ENCODE results near the gene TMPRSS5.
"Not testable (repeated sequence)": the region's sequence is repeated elsewhere in the genome, so short reads cannot be mapped to it uniquely, and the experiment has no call there.

The TMPRSS5 gene

DNA sequence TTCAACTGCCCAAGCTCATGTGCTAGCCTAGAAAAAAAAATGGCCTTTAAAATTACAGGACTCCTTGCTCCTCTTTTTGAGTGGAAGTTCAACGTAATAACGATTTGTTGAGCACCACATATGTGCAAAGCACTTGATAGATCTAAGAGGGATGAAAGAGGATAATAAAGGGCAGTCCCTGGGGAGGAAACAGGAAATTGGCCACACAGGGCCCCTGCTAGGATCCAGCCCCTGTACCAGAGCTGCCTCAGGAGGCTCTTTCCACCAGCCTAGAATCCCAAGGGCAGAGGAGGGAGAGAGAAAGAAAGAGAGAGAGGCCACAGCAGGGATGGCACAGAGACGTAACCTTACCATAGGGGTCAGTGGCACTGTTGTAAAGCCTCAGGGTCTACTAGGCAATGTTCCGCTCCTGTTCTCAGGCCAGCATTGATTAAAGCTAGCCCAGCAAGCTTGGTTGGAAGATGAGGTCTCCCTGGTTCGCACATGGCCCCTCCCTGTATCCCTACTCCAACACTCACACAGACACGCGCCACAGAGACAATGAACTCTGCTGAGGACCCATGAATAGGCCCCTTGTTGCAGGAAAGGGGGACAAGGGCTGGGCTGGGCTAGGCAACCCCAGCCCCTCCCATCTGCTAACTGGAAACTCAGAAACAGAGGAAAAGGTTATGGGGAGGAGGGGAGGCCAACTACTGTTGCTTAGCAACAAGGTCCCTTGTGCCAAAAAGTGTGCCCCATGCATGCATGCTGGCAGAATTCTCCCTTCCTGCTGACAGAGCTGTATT, at the start of gene TMPRSS5:
Gene TMPRSS5 (minus strand): TSS at position 438 of the 785 bp plus-strand sequence. CDS start 84 bp downstream, at position 354.
- peak in 12 of 14 donors; percentile 58 to 93 (median 82) for DNase-seq

DNA sequence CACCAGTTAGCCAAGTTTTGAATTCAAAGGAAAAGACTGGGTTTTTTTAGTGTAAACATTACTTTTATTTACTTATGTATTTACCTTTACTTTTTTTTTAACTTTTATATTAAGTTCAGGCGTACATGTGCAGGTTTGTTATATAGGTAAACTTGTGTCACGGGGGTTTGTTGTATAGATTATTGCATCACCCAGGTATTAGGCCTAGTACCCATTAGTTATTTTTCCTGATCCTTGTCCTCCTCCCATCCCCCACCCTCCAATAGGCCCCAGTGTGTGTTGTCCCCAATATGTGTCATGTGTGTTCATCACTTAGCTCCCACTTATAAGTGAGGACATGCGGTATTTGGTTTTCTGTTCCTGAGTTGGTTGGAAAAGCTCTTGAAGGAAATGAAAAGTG, 46.8 kb upstream of the TMPRSS5 start:
- no peak for DNase-seq

DNA sequence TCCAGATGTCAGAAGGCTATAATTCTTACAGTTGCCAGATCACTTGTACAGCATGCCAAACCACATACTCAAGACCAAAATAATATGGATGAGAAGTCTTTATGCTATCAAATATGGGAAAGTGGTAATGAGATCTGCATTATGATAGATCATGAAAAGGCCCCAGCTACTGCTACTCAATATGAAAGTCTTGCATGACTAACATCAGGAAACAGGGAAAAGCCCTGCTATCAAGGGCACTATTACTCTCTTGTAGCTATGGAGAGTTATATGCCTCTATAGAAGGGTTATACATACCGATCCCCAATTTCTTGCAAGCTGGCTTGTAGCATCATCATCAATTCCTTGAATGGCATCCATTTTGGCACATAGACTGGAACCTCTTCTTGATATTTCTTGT, 30.2 kb upstream of the TMPRSS5 start:
- no peak for DNase-seq

DNA sequence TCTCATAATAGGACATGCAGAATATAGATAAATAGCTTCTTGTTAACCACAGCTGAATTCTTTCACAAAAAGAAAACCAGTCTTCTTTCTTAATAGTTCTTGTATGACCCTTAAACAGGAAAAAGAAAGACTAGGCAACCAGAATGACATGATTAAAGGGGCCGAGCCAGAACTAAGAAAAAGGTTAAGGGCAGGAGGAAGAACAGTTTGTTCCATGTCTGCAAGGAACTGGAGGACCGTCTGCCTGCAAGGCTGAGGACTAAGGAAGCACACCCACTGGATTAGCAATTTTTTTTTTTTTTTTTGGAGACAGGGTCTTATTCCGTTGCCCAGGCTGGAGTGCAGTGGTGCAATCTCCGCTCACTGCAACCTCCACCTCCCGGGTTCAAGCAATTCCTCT, 26.0 kb upstream of the TMPRSS5 start:
- DNase-seq: no peak

DNA sequence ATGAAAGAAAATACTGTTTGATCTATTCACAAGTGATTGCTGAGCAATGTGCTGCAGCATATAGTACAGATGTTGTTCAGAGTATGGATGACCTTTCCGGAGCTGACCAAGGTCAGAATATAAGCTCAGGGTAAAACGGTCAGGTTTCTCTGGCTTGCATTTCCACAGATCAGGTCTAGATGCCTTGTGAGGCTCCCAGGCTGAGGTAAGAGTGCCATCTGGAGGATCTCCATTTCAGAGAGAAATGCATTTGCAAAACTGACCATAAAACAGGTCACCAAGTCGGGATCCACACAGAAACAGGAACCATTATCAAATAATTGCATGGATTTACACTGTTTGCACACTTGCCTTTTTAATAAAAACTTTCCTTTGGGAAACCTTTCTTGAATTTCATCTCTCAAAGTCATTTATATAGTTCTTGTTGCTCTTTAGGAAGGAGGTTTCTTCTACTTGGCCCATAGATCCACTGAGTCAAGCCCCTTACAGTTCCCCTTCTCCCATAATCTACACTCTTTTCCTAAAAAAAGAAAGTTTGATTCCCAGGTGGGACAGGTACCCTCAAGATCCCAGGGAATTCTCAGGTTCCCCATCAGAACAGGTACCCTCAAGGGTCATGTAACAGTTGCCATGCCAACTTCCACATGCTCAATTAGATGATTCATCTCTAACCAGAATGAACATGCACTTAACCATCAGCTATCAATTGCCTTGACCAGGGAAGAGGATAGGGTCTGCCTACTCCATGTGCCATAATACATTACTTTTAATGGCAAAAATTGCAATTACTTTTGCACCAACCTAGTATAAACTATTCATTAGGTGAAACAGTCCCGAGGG, 25.0 kb upstream of the TMPRSS5 start:
- peak in 7 of 14 donors; percentile 10 to 54 (median 16) for DNase-seq

DNA sequence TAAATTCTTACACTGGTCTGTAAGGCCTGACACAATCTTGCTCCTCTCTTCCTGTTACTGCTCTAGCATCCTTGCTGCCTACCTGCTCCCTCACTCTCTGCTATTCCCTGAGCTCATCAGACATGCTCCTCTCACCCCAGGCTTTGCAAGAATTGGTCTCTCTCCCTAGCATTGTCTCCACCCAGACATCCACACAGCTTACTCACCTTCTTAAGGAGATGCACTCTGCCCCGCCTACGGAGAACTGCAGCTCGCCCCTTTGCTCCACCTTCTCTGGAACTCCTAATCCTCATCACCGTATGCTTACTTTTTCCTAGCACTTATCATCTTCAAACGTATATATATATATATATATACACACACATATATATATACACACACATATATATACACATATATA, 23.3 kb upstream of the TMPRSS5 start:
- DNase-seq: no peak

DNA sequence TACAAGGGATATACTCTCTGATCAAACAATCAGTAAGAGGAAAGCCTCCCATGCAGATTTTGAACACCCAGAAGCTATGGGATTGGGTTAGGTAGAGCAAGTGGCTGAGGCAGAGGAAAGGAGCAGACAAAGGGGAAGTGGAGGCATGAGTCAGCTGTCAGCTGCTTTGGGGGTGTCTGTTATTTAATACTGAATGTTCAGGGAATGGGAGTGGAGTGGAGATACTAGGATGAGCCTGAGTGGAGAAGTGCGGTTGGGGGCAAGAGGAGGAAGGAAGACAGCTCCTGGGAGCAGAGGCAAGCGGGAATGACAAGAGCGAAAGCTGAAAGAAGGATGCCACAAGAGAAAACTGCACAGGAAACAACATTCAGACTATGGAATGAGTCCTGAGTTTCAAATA, 22.7 kb upstream of the TMPRSS5 start:
- no peak for DNase-seq

DNA sequence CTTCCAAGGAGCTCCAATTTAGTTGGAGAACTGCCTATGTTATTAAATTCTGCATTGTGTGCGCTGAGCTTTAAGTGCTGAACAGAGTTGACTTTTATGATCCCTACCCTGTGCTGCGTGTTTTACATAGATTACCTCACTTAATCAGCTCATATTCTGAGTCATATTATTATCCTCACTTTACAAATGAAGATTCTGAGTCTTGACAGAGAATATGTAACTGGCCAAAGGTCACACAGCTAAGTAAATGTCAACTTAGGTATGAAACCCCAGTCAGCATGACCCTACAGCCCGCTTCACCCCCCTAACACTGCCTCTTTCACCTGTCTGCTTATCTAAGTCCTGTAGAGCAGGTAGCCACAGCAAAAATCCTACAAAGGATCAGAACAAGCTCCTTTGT, 19.8 kb upstream of the TMPRSS5 start:
- DNase-seq: no peak

DNA sequence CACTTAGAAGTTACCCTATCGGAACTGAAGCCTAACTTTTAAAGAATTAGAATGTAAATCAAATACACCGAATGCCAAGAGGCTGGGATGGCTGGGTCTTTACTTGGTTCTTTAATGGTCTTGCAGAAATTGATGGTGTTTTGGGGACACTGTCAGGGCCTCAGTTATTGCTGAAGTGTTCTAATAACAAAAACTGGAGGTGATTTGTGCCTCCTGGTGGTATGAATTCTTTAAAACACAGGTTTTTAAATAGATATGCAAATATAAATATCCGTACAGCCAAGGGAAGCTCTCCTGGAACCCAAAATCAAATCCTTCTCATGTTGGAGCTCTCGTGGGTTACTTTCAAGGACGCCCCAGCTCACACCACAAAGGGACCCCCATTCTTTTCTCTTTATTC, 19.3 kb upstream of the TMPRSS5 start:
- no peak for DNase-seq

DNA sequence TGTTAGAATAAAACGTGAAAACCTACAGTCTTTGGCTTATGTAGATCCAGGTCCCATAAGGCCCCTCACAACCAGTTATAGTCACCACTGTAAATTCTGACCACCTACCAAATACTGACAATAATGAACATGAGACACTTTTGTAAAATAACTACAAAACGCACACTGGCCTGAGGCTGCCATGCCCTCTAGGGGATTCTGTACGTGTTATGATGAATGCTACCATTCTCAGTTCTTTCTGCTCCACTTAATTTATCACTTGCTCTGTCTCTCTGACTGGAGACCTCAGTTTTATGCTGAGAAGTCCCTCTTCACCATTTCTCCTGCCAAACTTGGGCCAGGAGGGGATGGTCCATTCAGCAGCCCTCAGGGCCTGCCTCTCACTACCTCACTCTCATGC, 18.7 kb upstream of the TMPRSS5 start:
- DNase-seq: no peak

DNA sequence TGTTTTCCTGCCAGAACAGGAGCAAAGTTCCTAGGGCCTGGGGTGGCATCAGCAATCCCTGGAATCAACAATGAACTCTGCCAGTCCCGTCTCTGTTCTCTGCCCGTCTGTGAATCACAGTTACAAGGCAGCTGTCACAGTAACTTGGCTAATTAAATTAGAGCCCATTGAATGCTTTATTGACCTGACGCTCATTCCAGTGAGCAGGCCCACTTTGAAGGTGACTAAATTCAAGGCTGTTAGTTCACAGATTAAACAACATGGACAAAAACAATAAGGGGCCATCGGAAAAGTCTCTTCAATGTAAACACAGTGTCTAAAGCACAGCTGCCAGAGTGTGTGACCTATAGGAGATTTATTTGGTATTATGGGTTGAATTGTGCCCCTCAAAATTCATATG, 17.7 kb upstream of the TMPRSS5 start:
- DNase-seq: peak in 1 of 14 donors; percentile 37

DNA sequence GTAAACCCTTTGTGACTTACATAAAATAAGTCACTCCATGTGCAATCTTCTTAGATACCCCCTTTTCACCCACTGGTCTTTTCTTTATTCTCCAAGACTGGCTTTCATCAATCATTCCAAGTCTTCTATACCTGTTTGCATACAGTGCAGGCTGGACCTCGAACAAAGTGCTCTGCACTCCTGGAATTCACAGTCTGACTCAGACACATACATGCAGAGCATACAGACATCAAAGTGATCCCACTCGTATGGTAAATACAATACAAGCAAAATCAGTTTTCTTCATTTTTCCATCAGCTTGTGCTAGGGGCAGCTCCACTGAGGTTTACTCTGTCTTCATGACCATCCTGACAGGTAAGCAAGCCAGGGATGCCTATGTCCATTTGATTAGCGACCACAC, 16.8 kb upstream of the TMPRSS5 start:
- no peak for DNase-seq

DNA sequence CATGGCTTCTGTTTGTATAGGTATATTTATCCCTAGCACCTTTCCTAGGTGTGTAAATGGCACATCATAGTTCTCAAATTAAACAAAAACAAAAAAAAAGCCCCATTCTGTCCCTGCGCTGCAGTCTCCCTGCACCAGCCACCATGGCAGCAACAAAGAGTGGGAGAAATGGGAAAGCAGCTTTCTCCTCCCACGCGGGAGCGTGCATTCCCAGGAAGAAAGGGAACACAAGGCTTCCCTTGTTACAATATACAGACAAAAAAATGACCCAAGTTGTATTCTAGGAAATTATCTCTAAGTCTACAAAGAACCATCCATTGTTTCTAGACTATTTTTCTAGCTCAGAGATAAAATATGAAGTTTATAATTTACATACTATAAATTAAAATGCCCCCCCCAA, 16.1 kb upstream of the TMPRSS5 start:
- no peak for DNase-seq

DNA sequence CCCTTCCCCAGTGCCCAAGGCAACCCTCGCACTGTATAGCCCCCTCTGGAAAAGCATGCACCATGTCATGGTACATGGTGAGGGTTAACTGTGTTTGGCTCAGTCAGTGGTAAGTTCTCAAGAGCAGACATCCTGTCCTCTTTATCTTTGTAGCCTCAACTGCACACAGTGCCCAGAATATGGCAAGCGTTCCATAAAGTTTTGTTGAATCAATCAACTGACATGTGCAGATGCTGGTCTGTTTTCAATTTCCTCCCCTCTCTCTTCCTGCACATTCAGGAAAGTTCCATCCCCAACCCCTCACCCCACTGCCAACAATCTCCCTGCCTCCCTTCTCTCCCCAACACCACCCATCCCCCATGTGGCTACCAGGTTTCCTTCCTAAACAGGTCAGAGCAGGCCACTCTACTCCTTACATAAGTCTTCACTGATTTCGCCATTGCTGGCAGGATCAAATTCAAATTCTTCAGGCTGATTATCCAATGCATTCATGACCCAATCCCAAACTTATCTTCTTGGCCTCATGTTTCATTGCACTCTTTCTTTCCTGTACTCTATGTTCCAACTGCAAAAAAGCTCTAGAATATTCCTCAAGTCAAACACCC, 15.5 kb upstream of the TMPRSS5 start:
- DNase-seq: no peak

DNA sequence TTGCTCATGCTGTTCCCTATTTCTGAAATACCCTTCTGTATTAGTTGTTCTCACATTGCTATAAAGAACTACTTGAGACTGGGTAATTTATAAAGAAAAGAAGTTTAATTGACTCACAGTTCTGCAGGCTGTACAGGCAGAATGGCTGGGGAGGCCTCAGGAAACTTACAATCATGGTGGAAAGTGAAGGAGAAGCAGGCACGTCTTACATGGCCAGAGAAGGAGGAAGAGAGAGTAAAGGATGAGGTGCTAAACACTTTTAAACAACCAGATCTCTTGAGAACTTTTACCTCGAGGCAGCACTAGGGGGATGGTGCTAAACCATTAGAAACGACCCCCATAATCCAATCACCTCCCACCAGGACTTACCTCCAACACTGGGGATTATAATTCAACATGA, 14.4 kb upstream of the TMPRSS5 start:
- DNase-seq: not testable (repeated sequence)

DNA sequence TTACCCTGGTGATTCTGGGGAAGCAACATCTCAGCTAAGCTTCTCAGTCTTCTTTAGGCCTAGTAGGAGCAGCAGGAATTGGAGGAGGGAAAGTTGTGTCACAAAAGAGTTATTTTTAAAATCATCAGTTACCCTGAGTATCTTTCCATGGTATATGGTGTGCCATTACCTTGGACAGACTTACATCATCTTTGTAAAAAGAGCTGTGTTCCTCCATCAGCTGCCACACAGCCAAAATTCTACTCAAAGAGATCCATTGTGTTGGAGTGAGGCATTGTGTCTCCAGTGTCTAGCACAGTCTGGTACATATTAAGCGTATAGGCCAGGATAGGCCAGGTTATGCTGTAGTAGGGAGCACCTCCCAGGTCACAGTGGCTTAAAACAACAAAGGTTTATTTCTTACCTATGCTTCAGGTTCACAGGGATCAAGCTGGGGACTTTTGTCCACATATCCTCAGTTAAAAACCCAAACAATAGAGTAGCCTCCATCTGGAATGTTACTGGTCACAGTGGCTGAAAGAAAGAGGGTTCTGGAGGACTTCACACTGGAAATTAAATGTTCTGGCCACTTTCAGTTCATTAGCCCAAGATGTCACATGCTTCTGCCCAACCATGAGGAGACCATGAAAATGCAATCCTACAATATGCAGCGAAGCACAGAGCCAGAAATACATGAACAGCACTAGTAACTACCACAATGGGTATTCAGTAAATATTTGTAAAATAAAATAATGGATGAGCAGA, 9.9 kb upstream of the TMPRSS5 start:
- DNase-seq: peak in 7 of 14 donors; percentile 6 to 35 (median 24)

DNA sequence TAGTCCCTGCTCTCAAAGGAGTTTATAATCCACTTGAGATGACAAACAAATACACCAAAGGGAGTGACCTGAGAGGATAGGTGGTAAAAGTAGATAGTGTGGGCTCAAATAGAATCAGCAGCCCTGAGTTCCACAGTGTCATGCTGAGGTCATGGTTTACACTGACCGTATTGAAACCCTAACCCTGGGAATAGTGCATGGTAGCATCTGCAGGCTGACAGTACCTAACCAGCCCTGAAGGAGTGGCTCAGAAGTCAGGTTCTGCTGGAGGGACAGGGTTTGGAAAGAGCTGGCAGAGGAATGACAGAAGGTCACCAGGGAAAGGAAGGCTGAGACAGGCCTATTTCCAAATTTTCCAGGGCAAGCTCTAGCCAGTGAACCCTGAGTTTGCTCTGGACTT, 9.2 kb upstream of the TMPRSS5 start:
- no peak for DNase-seq

DNA sequence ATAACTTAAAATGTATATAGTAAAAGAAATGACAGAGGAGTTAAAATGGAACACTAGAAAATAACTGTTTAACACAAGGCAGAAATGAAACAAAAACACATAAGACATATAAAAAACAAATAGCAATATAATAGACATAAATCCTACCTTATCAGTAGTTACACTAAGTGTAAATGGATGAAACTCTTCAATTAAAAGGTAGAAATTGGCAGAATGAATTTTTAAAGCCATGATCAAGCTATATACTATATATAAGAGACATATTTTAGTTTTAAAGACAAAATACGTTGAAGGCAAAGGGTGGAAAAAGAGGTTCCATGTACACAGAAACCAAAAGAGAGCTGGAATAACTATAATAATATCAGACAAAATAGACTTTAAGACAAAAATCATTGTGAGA, 4.9 kb upstream of the TMPRSS5 start:
- no peak for DNase-seq

DNA sequence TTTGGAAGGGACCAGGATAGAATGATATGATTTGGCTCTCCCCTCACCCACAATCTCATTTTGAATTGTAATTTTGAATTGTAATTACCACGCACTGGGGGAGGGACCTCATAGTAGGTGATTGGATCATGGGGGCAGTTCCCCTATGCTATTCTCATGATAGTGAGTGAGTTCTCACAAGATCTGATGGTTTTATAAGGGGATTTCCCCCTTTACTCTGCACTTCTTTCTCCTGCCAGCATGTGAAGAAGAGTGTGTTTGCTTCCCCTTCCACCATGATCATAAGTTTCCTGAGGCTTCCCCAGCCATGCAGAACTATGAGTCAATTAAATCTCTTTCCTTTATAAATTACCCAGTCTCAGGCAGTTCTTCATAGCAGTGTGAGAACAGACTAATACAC, 2.6 kb downstream of the TMPRSS5 start:
- DNase-seq: not testable (repeated sequence)

DNA sequence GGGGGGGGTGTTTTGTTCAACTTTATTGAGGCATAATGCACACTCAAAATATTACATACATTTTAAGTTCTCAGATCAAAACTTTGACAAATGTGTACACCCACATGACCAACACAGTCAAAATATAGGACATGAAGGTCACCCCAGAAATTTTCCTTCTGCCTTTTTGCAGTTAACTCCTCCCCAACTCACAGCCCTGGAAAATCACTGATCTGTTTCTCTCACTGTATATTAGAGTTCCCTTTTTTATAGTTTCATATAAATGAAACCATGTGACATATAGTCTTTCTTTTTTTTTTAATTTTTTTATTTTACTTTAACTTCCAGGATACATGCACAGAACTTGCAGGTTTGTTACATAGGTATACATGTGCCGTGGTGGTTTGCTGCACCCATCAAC, 4.6 kb downstream of the TMPRSS5 start:
- DNase-seq: no peak

DNA sequence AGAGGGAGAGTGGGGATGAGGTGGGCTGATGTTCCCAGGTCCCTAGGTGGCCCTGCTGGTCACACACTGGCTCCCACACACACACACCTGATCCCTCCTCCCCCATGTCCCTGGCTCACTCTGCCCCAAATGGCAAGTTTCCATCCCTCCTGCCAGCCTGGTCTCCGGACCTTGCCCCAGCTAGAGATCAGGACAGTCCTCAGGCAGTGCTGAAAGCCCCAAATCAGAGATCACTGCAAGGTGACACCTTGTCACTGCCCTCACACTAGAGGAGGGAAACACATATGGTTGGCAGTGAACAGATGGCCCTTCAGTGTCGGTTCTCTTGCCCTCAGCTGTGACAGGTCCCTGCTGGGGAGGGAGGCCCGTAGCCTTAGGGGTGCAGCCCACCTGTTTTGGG, 7.6 kb downstream of the TMPRSS5 start:
- no peak for DNase-seq

DNA sequence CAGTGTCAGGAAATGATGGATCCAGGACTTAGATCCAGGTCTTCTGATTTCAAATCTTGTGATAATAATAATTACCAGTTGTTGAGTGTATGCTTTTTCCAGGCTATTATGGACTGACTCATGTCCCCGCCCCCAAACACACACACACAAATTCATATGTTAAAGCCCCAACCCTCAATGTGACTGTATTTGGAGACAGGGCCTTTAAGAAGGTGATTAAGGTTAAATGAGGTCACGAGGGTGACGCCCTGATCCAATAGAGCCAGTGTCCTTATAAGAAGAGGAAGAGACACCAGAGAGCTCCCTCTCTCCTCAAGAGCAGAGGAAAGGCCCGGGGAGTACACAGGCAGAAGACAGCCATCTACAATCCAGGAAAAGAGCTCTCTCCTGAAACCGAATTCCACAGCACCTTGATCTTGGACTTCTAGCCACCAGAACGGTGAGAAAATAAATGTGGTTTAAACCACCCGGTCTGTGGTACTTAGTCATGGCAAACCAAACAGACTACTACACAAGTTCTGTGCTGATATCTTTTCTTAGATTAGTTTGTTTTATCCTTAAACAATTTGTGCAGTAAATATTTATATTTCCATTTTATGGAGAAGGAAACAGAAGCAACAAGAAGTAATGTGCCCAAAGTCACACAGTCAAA, 8.2 kb downstream of the TMPRSS5 start:
- DNase-seq: no peak
